GM23338 (cell line): ENCODE data around the gene PLA2G4B.

Source experiments
- EZH2 ChIP-seq: fragments of 200-600 bp; sonication (generic); IDR thresholded peaks from one replicate; pipeline ENCODE4 v1.8.0; 2017; ENCODE audit warnings: antibody characterized with exemption, mild to moderate bottlenecking, low read depth; ENCODE audit not compliant: unreplicated experiment
- EZH2phosphoT487 ChIP-seq: fragments of 200-600 bp; sonication (generic); IDR thresholded peaks from one replicate; pipeline ENCODE4 v1.8.1; 2018; ENCODE audit warnings: antibody characterized with exemption; ENCODE audit not compliant: unreplicated experiment
- JUNB ChIP-seq: IDR thresholded peaks from one replicate; pipeline ENCODE4 v1.6.1; 2016; ENCODE audit warnings: antibody characterized with exemption; ENCODE audit not compliant: unreplicated experiment
- NANOG ChIP-seq: IDR thresholded peaks from 2 replicates; pipeline ENCODE4 v1.6.1; 2016; ENCODE audit warnings: antibody characterized with exemption, borderline replicate concordance
- POLR2AphosphoS5 ChIP-seq: IDR thresholded peaks from 2 replicates; pipeline ENCODE4 v1.6.1; 2016; ENCODE audit warnings: antibody characterized with exemption, low read depth
- ZNF114 ChIP-seq: fragments of 250-450 bp; sonication (Bioruptor Pico); IDR thresholded peaks from 2 replicates; pipeline ENCODE4 v1.5.0; 2020; ENCODE audit warnings: mild to moderate bottlenecking, moderate library complexity
- TF ChIP-seq, protein P1 (sequence below), 2 experiments: fragments of 200-600 bp in 1 of 2; sonication (generic) in 1 of 2; conservative IDR thresholded peaks; 2 replicates each; pipeline versions ENCODE4 v1.5.1 to v1.6.1; 2016 to 2017; ENCODE audit warnings: antibody characterized with exemption in 2 of 2, low read depth in 2 of 2, mild to moderate bottlenecking in 2 of 2, moderate library complexity in 1 of 2
- TF ChIP-seq, protein P2 (sequence below): IDR thresholded peaks from one replicate; pipeline ENCODE4 v1.6.1; 2018; ENCODE audit warnings: antibody characterized with exemption; ENCODE audit not compliant: unreplicated experiment
- TF ChIP-seq, protein P3 (sequence below): fragments of 250-450 bp; sonication (Bioruptor Pico); IDR thresholded peaks from 2 replicates; pipeline ENCODE4 v1.5.0; 2020; ENCODE audit warnings: mild to moderate bottlenecking, moderate library complexity

DNA sequence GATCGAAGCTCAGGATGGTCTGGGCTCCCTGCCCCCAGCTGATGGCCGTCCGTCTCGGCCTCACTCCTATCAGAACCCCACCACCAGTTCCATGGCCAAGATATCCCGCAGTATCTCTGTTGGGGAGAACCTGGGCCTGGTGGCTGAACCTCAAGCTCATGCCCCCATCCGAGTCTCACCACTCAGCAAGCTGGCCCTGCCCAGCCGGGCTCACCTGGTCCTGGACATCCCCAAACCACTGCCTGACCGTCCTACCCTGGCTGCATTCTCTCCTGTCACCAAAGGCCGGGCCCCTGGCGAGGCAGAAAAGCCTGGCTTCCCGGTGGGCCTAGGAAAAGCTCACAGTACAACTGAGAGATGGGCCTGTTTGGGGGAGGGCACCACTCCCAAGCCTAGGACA lies 15.1 kb upstream of the PLA2G4B start:
- TF ChIP-seq, protein P1, sequence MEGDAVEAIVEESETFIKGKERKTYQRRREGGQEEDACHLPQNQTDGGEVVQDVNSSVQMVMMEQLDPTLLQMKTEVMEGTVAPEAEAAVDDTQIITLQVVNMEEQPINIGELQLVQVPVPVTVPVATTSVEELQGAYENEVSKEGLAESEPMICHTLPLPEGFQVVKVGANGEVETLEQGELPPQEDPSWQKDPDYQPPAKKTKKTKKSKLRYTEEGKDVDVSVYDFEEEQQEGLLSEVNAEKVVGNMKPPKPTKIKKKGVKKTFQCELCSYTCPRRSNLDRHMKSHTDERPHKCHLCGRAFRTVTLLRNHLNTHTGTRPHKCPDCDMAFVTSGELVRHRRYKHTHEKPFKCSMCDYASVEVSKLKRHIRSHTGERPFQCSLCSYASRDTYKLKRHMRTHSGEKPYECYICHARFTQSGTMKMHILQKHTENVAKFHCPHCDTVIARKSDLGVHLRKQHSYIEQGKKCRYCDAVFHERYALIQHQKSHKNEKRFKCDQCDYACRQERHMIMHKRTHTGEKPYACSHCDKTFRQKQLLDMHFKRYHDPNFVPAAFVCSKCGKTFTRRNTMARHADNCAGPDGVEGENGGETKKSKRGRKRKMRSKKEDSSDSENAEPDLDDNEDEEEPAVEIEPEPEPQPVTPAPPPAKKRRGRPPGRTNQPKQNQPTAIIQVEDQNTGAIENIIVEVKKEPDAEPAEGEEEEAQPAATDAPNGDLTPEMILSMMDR (conservative IDR thresholded peaks at IDR 0.05; ENCODE audit: low read depth in 2 of 2) = no peak
- TF ChIP-seq EZH2phosphoT487 = no peak
- TF ChIP-seq, protein P2, sequence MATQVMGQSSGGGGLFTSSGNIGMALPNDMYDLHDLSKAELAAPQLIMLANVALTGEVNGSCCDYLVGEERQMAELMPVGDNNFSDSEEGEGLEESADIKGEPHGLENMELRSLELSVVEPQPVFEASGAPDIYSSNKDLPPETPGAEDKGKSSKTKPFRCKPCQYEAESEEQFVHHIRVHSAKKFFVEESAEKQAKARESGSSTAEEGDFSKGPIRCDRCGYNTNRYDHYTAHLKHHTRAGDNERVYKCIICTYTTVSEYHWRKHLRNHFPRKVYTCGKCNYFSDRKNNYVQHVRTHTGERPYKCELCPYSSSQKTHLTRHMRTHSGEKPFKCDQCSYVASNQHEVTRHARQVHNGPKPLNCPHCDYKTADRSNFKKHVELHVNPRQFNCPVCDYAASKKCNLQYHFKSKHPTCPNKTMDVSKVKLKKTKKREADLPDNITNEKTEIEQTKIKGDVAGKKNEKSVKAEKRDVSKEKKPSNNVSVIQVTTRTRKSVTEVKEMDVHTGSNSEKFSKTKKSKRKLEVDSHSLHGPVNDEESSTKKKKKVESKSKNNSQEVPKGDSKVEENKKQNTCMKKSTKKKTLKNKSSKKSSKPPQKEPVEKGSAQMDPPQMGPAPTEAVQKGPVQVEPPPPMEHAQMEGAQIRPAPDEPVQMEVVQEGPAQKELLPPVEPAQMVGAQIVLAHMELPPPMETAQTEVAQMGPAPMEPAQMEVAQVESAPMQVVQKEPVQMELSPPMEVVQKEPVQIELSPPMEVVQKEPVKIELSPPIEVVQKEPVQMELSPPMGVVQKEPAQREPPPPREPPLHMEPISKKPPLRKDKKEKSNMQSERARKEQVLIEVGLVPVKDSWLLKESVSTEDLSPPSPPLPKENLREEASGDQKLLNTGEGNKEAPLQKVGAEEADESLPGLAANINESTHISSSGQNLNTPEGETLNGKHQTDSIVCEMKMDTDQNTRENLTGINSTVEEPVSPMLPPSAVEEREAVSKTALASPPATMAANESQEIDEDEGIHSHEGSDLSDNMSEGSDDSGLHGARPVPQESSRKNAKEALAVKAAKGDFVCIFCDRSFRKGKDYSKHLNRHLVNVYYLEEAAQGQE = no peak
- no peak for TF ChIP-seq EZH2
- TF ChIP-seq POLR2AphosphoS5 = no peak
- TF ChIP-seq JUNB = no peak
- no peak for TF ChIP-seq ZNF114 (CRISPR knock-in tag)
- TF ChIP-seq, protein P3, sequence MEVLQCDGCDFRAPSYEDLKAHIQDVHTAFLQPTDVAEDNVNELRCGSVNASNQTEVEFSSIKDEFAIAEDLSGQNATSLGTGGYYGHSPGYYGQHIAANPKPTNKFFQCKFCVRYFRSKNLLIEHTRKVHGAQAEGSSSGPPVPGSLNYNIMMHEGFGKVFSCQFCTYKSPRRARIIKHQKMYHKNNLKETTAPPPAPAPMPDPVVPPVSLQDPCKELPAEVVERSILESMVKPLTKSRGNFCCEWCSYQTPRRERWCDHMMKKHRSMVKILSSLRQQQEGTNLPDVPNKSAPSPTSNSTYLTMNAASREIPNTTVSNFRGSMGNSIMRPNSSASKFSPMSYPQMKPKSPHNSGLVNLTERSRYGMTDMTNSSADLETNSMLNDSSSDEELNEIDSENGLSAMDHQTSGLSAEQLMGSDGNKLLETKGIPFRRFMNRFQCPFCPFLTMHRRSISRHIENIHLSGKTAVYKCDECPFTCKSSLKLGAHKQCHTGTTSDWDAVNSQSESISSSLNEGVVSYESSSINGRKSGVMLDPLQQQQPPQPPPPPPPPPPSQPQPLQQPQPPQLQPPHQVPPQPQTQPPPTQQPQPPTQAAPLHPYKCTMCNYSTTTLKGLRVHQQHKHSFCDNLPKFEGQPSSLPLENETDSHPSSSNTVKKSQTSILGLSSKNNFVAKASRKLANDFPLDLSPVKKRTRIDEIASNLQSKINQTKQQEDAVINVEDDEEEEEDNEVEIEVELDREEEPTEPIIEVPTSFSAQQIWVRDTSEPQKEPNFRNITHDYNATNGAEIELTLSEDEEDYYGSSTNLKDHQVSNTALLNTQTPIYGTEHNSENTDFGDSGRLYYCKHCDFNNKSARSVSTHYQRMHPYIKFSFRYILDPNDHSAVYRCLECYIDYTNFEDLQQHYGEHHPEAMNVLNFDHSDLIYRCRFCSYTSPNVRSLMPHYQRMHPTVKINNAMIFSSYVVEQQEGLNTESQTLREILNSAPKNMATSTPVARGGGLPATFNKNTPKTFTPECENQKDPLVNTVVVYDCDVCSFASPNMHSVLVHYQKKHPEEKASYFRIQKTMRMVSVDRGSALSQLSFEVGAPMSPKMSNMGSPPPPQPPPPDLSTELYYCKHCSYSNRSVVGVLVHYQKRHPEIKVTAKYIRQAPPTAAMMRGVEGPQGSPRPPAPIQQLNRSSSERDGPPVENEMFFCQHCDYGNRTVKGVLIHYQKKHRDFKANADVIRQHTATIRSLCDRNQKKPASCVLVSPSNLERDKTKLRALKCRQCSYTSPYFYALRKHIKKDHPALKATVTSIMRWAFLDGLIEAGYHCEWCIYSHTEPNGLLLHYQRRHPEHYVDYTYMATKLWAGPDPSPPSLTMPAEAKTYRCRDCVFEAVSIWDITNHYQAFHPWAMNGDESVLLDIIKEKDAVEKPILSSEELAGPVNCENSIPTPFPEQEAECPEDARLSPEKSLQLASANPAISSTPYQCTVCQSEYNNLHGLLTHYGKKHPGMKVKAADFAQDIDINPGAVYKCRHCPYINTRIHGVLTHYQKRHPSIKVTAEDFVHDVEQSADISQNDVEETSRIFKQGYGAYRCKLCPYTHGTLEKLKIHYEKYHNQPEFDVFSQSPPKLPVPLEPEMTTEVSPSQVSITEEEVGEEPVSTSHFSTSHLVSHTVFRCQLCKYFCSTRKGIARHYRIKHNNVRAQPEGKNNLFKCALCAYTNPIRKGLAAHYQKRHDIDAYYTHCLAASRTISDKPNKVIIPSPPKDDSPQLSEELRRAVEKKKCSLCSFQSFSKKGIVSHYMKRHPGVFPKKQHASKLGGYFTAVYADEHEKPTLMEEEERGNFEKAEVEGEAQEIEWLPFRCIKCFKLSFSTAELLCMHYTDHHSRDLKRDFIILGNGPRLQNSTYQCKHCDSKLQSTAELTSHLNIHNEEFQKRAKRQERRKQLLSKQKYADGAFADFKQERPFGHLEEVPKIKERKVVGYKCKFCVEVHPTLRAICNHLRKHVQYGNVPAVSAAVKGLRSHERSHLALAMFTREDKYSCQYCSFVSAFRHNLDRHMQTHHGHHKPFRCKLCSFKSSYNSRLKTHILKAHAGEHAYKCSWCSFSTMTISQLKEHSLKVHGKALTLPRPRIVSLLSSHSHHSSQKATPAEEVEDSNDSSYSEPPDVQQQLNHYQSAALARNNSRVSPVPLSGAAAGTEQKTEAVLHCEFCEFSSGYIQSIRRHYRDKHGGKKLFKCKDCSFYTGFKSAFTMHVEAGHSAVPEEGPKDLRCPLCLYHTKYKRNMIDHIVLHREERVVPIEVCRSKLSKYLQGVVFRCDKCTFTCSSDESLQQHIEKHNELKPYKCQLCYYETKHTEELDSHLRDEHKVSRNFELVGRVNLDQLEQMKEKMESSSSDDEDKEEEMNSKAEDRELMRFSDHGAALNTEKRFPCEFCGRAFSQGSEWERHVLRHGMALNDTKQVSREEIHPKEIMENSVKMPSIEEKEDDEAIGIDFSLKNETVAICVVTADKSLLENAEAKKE (CRISPR knock-in tag) = no peak
- no peak for TF ChIP-seq NANOG
